MM.1S (cell line): ENCODE data around the gene ABCG4.

Source experiments
- EZH2 ChIP-seq: fragments of 300-600 bp; sonication (generic); optimal IDR thresholded peaks from 2 replicates; pipeline ENCODE3; 2017; ENCODE audit warnings: low read depth, mild to moderate bottlenecking, antibody characterized with exemption, low read length, mixed read lengths
- EZH2phosphoT487 ChIP-seq: fragments of 300-600 bp; sonication (generic); IDR thresholded peaks from 2 replicates; pipeline ENCODE4 v1.6.1; 2018; ENCODE audit warnings: antibody characterized with exemption, low read length
- TF ChIP-seq, protein P1 (sequence below): fragments of 300-600 bp; sonication (generic); IDR thresholded peaks from 2 replicates; pipeline ENCODE4 v1.5.1; 2016; ENCODE audit warnings: antibody characterized with exemption, low read length, mixed read lengths

DNA sequence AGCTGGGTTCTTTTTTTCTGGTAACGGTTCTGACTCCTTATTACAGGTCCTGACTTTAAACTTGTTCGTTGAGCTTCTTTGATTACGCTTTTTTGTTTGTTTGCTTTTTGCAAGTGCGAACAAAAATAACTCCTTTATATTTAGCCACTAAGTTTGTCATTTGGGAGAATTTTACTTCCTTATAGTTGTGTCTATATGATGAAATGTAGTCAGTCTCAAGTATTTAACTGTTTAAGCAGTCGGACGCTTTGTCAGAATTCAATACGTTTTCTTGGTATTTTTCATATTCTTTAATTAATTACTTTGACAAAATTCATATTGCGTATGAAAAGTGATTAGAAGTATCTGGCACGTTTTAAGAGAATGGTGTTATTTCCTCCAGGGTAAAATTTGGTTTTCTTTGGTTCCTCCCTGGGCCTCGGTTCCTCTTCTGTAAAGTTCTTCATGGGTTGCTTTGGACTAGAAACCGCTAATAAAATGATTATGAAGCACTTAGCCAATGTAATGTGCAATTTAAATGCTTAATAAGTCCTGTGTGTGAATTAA lies 58.6 kb downstream of the ABCG4 start:
- TF ChIP-seq, protein P1, sequence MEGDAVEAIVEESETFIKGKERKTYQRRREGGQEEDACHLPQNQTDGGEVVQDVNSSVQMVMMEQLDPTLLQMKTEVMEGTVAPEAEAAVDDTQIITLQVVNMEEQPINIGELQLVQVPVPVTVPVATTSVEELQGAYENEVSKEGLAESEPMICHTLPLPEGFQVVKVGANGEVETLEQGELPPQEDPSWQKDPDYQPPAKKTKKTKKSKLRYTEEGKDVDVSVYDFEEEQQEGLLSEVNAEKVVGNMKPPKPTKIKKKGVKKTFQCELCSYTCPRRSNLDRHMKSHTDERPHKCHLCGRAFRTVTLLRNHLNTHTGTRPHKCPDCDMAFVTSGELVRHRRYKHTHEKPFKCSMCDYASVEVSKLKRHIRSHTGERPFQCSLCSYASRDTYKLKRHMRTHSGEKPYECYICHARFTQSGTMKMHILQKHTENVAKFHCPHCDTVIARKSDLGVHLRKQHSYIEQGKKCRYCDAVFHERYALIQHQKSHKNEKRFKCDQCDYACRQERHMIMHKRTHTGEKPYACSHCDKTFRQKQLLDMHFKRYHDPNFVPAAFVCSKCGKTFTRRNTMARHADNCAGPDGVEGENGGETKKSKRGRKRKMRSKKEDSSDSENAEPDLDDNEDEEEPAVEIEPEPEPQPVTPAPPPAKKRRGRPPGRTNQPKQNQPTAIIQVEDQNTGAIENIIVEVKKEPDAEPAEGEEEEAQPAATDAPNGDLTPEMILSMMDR, result no peak
- TF ChIP-seq EZH2, result no peak
- TF ChIP-seq EZH2phosphoT487, result no peak
